Mucosa of stomach (tissue), 1 donor: Measurements from ENCODE around the gene PALLD.
"Not testable (repeated sequence)": the region's sequence is repeated elsewhere in the genome, so short reads cannot be mapped to it uniquely, and the experiment has no call there.

Experiments
- H3K27me3 ChIP-seq: one replicate; pipeline ENCODE4 v1.7.0; 2013; ENCODE audit warnings: mild to moderate bottlenecking, low read length; ENCODE audit not compliant: control insufficient read depth, insufficient read depth
- H3K36me3 ChIP-seq: one replicate; pipeline ENCODE4 v1.7.0; 2013; ENCODE audit warnings: low read length; ENCODE audit not compliant: control insufficient read depth, insufficient read depth
- H3K4me1 ChIP-seq: one replicate; pipeline ENCODE4 v1.7.0; 2013; ENCODE audit warnings: mild to moderate bottlenecking, low read length; ENCODE audit not compliant: control insufficient read depth, insufficient read depth
- H3K4me3 ChIP-seq: one replicate; pipeline ENCODE4 v1.7.0; 2013; ENCODE audit warnings: low read length
- H3K9ac ChIP-seq: one replicate; pipeline ENCODE4 v1.7.0; 2013; ENCODE audit warnings: mild to moderate bottlenecking, low read length, moderate library complexity
- H3K9me3 ChIP-seq: one replicate; pipeline ENCODE4 v1.7.0; 2013; ENCODE audit warnings: mild to moderate bottlenecking, low read length, moderate library complexity; ENCODE audit not compliant: control insufficient read depth
- donor health status: Pancreatic carcinoma.

The PALLD gene

GRCh38 chr4:168496834-168497233 is at the start of gene PALLD:
PALLD (plus strand) TSS chr4:168497052.
- no peak within 1 kb of the TSS for H3K4me3 ChIP-seq

GRCh38 chr4:168449063-168449462 is 47.8 kb upstream of the PALLD start:
- H3K9me3 ChIP-seq, H3K4me1 ChIP-seq, H3K27me3 ChIP-seq, H3K9ac ChIP-seq, H3K36me3 ChIP-seq, H3K4me3 ChIP-seq: not testable (repeated sequence)

More at GRCh38 chr4:168496834-168497233, at the start of gene PALLD:
- Histone ChIP-seq H3K27me3 (no peaks in the 10 kb centered on the region), H3K4me1 (peaks cover 3% of the 10 kb centered on the region), H3K9ac (no peak within 1 kb of the TSS), H3K9me3 (no peaks in the 10 kb centered on the region), H3K36me3 (no peaks in the 10 kb centered on the region)

- peaks cover 6% of the 10 kb centered on the region for H3K4me1 ChIP-seq
- H3K9me3 ChIP-seq: no peaks in the 10 kb centered on the region
- H3K27me3 ChIP-seq: no peaks in the 10 kb centered on the region
- H3K36me3 ChIP-seq: no peaks in the 10 kb centered on the region
- no peak overlapping the region for H3K9ac ChIP-seq
- no peak overlapping the region for H3K4me3 ChIP-seq
Measured at GRCh38 chr4:168449719-168450452, 47.0 kb upstream of the PALLD start.

GRCh38 chr4:168451331-168451730 is 45.5 kb upstream of the PALLD start:
- no peak overlapping the region for H3K4me3 ChIP-seq
- H3K27me3 ChIP-seq: no peaks in the 10 kb centered on the region
- H3K9ac ChIP-seq: no peak overlapping the region
- peaks cover 6% of the 10 kb centered on the region for H3K4me1 ChIP-seq
- no peaks in the 10 kb centered on the region for H3K9me3 ChIP-seq
- H3K36me3 ChIP-seq: no peaks in the 10 kb centered on the region

DNA sequence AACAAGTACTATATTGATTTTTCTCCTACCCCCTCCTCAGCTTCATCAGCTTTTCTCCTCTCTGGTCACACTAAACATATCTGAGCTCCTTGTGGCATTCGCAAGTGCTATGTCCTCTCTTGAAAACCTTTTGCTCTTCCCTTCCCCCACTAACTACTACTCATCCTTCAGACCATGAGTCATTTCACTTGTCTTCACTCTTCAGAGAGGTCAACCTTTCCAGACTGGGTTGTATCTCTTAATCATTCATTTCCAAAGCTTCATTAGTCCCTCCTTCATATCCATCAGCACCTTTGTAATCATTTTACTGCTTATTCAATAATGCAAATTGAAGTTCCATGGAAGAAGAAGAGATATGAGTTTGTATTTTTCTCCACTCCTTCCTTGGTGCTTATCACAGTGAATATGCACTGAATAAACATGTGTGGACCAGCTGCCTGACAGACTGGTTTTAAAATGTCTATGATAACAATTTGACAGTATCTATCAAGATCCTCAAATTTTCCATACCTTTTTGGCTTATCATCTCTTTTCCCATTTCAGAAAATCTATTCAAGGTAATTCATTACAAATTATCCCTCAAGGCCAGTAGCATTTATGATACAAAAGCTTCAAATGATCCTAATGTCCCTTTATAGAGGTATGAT is 45.0 kb upstream of the PALLD start:
- peaks cover 6% of the 10 kb centered on the region for H3K4me1 ChIP-seq
- no peak overlapping the region for H3K4me3 ChIP-seq
- no peaks in the 10 kb centered on the region for H3K9me3 ChIP-seq
- H3K9ac ChIP-seq: no peak overlapping the region
- no peaks in the 10 kb centered on the region for H3K27me3 ChIP-seq
- no peaks in the 10 kb centered on the region for H3K36me3 ChIP-seq

DNA sequence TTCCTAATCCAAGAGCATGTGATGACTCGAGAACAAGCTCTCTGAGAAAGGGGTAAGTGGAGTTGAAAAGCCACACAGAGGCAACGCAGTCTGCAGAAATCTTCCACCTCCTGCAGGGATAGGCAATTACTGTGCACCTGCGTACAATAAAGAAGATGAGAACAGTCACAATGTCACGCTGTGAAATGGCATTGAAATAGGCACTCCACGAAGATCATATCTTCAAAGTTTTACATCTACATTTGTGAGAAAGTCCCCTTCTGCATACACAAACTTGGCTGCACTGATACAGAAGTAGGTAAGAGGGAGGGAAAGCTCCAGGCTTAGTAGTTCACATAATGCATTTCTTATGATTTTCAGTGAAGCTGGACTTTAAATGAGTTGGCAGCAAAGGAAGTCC is 43.7 kb upstream of the PALLD start:
- no peak overlapping the region for H3K9ac ChIP-seq
- no peaks in the 10 kb centered on the region for H3K27me3 ChIP-seq
- H3K4me3 ChIP-seq: no peak overlapping the region
- peaks cover 6% of the 10 kb centered on the region for H3K4me1 ChIP-seq
- no peaks in the 10 kb centered on the region for H3K36me3 ChIP-seq
- no peaks in the 10 kb centered on the region for H3K9me3 ChIP-seq

GRCh38 chr4:168458256-168458655 is 38.6 kb upstream of the PALLD start:
- H3K9me3 ChIP-seq, H3K9ac ChIP-seq, H3K36me3 ChIP-seq, H3K4me1 ChIP-seq, H3K27me3 ChIP-seq, H3K4me3 ChIP-seq: not testable (repeated sequence)

DNA sequence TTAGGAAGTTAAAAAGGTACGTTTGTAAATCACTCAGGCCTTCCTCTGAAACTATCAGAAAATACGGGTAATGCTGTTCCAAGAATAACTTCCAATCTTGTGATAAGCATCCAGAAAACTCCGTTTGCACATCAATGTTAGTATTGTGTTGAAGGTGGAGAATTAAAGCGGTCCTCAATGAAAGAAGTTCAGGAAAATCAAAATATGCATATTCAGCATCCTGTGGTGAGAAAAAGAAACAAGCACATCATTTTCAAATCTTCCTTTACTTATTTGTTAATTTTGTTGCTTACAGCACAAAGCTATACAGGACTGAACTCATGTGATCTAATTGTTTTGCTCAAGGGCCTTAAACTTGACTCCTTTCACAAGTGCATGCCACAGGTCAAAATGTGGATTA is 35.0 kb upstream of the PALLD start:
- Histone ChIP-seq H3K27me3 (no peaks in the 10 kb centered on the region), H3K36me3 (no peaks in the 10 kb centered on the region), H3K9me3 (no peaks in the 10 kb centered on the region), H3K9ac (no peak overlapping the region), H3K4me1 (no peaks in the 10 kb centered on the region), H3K4me3 (no peak overlapping the region)

- Histone ChIP-seq H3K4me1 (peaks cover 2% of the 10 kb centered on the region), H3K9ac (no peak overlapping the region), H3K27me3 (no peaks in the 10 kb centered on the region), H3K9me3 (no peaks in the 10 kb centered on the region), H3K36me3 (no peaks in the 10 kb centered on the region), H3K4me3 (no peak overlapping the region)
Measured at GRCh38 chr4:168472920-168473319, 23.9 kb upstream of the PALLD start.

DNA sequence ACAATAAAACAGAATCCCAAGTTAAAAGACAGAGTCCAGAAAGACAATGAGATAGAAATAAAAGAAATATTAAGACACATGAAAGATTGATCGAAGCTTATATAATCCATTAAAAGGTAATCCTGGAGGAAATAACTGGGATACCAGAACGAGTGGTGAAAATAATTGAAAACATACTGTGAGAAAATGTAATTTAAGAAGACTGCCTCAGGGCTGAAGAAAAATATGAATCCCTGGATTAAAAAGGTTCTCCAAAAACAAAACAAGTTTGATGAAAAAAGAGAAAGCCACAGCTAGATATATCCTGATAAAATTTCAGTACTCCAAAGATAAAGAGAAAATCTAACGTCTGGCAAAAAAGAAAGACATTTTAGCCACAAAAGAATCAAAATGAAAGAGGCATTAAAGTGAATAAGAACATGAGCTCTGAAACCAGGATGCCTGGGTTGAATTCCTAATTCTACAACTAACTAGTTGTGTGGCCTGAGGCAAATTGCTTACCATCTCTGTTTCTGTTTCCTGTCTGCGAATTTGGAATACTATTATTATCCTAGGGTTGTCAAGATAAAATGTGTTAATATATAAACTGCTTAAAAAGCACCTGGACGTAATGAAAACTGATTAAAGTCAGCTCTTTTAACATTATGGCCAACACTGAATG is 22.1 kb upstream of the PALLD start:
- no peak overlapping the region for H3K4me3 ChIP-seq
- H3K27me3 ChIP-seq: no peaks in the 10 kb centered on the region
- H3K36me3 ChIP-seq: no peaks in the 10 kb centered on the region
- peaks cover 12% of the 10 kb centered on the region for H3K4me1 ChIP-seq
- no peak overlapping the region for H3K9ac ChIP-seq
- H3K9me3 ChIP-seq: no peaks in the 10 kb centered on the region

- Histone ChIP-seq H3K36me3 (no peaks in the 10 kb centered on the region), H3K27me3 (no peaks in the 10 kb centered on the region), H3K9me3 (no peaks in the 10 kb centered on the region), H3K9ac (no peak overlapping the region), H3K4me3 (no peak overlapping the region), H3K4me1 (peaks cover 12% of the 10 kb centered on the region)
Measured at GRCh38 chr4:168475745-168476144, 21.1 kb upstream of the PALLD start.

GRCh38 chr4:168478868-168479267 is 18.0 kb upstream of the PALLD start:
- H3K4me3 ChIP-seq: no peak overlapping the region

More at GRCh38 chr4:168478868-168479267, 18.0 kb upstream of the PALLD start:
- H3K4me1 ChIP-seq: peaks cover 12% of the 10 kb centered on the region
- no peak overlapping the region for H3K9ac ChIP-seq
- no peaks in the 10 kb centered on the region for H3K27me3 ChIP-seq
- H3K36me3 ChIP-seq: no peaks in the 10 kb centered on the region
- H3K9me3 ChIP-seq: no peaks in the 10 kb centered on the region
